HCT116 (cell line): ENCODE measurements around the gene SPRED2. TPM values are rescaled to one million over a fixed set of nuclear protein-coding genes. Genes with fewer than 3 reads are reported as not detected.

Source experiments
- ATAC-seq: fragments of 200-7000 bp; cut with Tn5 transposase; 2 replicates; pipeline ENCODE4 v1.9.1; 2020; ENCODE audit warnings: mild to moderate bottlenecking, moderate library complexity
- BruUV-seq: library from RNA; stranded (reverse); fragments of 400-500 nt; replicated peaks from 2 replicates; lab custom pipeline; 2021; lab: Mats Ljungman, UMichigan
- CTCF ChIA-PET: fragments of 300-600 bp; sonication (Branson Sonifier 250); formaldehyde crosslinking; loops from one replicate; lab custom pipeline; 2021; ENCODE audit warnings: antibody characterized with exemption; lab: Charles Lee
- POLR2A ChIA-PET: fragments of 300-600, 350-600 bp; sonication (Branson Sonifier 250); formaldehyde crosslinking; loops from one replicate; lab custom pipeline; 2021; ENCODE audit warnings: antibody characterized with exemption; lab: Charles Lee
- RAD21 ChIA-PET, 2 experiments: fragments of 300-600 bp; sonication (Branson Sonifier 250); formaldehyde crosslinking; loops; one replicate each; lab custom pipeline; 2023; ENCODE audit warnings: low total read pairs in 2 of 2; ENCODE audit not compliant: uncharacterized antibody in 2 of 2, unreplicated experiment in 2 of 2, low non-redundant PET in 1 of 2; lab: Charles Lee
- DNase-seq: peaks from one replicate; pipeline ENCODE4 v3.0.0-alpha.2; 2010; ENCODE audit warnings: low read depth, low spot score
- H2AFZ ChIP-seq: fragments of 200-600 bp; shearing (Covaris generic), sonication (generic); 2 replicates; pipeline ENCODE4 v1.6.1; 2017; ENCODE audit warnings: low read depth, mixed run types, mixed read lengths, antibody characterized with exemption, low read length; ENCODE audit not compliant: poor library complexity, severe bottlenecking
- H3K27ac ChIP-seq: 2 replicates; pipeline ENCODE4 v1.5.1; 2012; ENCODE audit warnings: low read depth, low read length
- H3K27me3 ChIP-seq: fragments of 200-600 bp; sonication (generic); 2 replicates; pipeline ENCODE4 v1.6.1; 2016; ENCODE audit warnings: mixed run types, low read length, mixed read lengths; ENCODE audit not compliant: insufficient read depth
- H3K36me3 ChIP-seq, 2 experiments: fragments of 200-500 bp in 1 of 2; fragments of 200-600 bp in 1 of 2; sonication (Bioruptor generic) in 1 of 2; sonication (generic) in 1 of 2; 2 replicates each; pipeline versions ENCODE4 v1.5.1 to v1.6.1; 2014 to 2016; ENCODE audit warnings: low read length in 2 of 2, inconsistent platforms in 1 of 2, mixed read lengths in 1 of 2, mixed run types in 1 of 2; ENCODE audit not compliant: insufficient read depth in 2 of 2, control insufficient read depth in 1 of 2
- H3K4me1 ChIP-seq, 2 experiments: fragments of 200-600 bp in 1 of 2; sonication (generic) in 1 of 2; 2 replicates each; pipeline versions ENCODE4 v1.5.1 to v1.6.1; 2012 to 2017; ENCODE audit warnings: low read length in 2 of 2, inconsistent platforms in 1 of 2, mild to moderate bottlenecking in 1 of 2, mixed read lengths in 1 of 2, mixed run types in 1 of 2, moderate library complexity in 1 of 2; ENCODE audit not compliant: insufficient read depth in 2 of 2, control insufficient read depth in 1 of 2
- H3K4me2 ChIP-seq: fragments of 200-600 bp; sonication (generic); 2 replicates; pipeline ENCODE4 v1.6.1; 2017; ENCODE audit warnings: mixed run types, low read length, mixed read lengths
- H3K4me3 ChIP-seq, 2 experiments: fragments of 200-600 bp in 1 of 2; sonication (generic) in 1 of 2; replicated peaks in 1 of 2; 2 replicates each; pipeline ENCODE4 v1.5.1; 2011 to 2016; ENCODE audit warnings: low read length in 2 of 2, control low read depth in 1 of 2, low read depth in 1 of 2, mild to moderate bottlenecking in 1 of 2, mixed read lengths in 1 of 2, mixed run types in 1 of 2
- H3K79me2 ChIP-seq: fragments of 200-600 bp; sonication (generic); 2 replicates; pipeline ENCODE4 v1.6.1; 2017; ENCODE audit warnings: mild to moderate bottlenecking, mixed run types, low read length, moderate library complexity, mixed read lengths; ENCODE audit not compliant: insufficient read depth
- H3K9ac ChIP-seq: fragments of 200-600 bp; sonication (generic); 2 replicates; pipeline ENCODE4 v1.6.1; 2016; ENCODE audit warnings: low read length, mixed read lengths
- H3K9me2 ChIP-seq: fragments of 200-600 bp; sonication (generic), shearing (Covaris generic); 2 replicates; pipeline ENCODE4 v1.6.1; 2017; ENCODE audit warnings: mixed run types, mild to moderate bottlenecking, moderate library complexity; ENCODE audit not compliant: insufficient read depth
- H3K9me3 ChIP-seq, 2 experiments: fragments of 200-500 bp in 1 of 2; fragments of 200-600 bp in 1 of 2; sonication (Bioruptor generic) in 1 of 2; sonication (generic) in 1 of 2; 2 replicates each; pipeline ENCODE4 v1.6.1; 2014 to 2017; ENCODE audit warnings: low read length in 2 of 2, mixed read lengths in 2 of 2, inconsistent platforms in 1 of 2, low read depth in 1 of 2, mild to moderate bottlenecking in 1 of 2, mixed run types in 1 of 2, moderate library complexity in 1 of 2; ENCODE audit not compliant: control insufficient read depth in 1 of 2, insufficient read depth in 1 of 2
- H4K20me1 ChIP-seq: fragments of 200-600 bp; sonication (generic), shearing (Covaris generic); 2 replicates; pipeline ENCODE4 v1.6.1; 2017; ENCODE audit warnings: mixed run types, mild to moderate bottlenecking, moderate library complexity; ENCODE audit not compliant: insufficient read depth
- FOSL1 ChIP-seq: IDR thresholded peaks from 2 replicates; pipeline ENCODE4 v1.6.1; 2012; ENCODE audit warnings: low read depth
- ZFX ChIP-seq: fragments of 450-650 bp; IDR thresholded peaks from 2 replicates; pipeline ENCODE4 v1.6.1; 2017
- ZNF274 ChIP-seq: fragments of 200-500 bp; sonication (Bioruptor generic); IDR thresholded peaks from 2 replicates; pipeline ENCODE4 v1.6.1; 2014; ENCODE audit warnings: mild to moderate bottlenecking, low read depth, low read length, inconsistent platforms
- intact Hi-C: fragments of 100-400 bp; cut with micrococcal nuclease; formaldehyde crosslinking; loops from 2 replicates; pipeline ENCODE4 v1.10.0; 2022
- total RNA-seq: library from RNA; stranded (reverse); gene quantifications from one replicate; pipeline ENCODE4 v1.2.1, GENCODE V29; 2021; ENCODE audit not compliant: unreplicated experiment
- TF ChIP-seq, protein P1 (sequence below): IDR thresholded peaks from 2 replicates; pipeline ENCODE4 v1.6.1; 2012

Gene SPRED2
- total RNA-seq, 1 experiment from 2014 or later = 62.6 TPM

DNA sequence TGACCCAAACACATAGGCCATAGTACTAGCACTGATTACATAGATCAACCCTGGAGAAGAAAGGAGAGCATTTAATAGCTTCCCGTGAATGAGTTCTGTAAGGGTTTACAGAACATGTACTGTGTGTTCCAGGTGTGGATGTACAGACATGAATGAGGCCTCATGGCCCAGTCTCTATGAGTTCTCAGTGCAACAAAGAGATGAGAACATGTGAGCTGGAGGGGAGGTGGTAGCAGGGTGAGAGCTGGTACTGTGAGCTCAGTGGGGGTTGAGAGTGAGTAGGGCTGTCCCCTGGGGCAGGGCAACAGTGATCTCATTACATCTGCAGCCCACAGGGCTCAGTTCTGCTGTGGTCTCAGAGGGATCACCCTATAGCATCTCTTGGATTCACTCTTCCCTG is 42.6 kb upstream of the SPRED2 start:
- RAD21 ChIA-PET = no interaction called here
- DNase-seq (no peak), ATAC-seq (no peak)
- Histone ChIP-seq H3K4me2 (no peak overlapping the region), H3K4me1 (no peaks in the 10 kb centered on the region), H3K4me3 (no peak overlapping the region), H3K9me3 (no peaks in the 10 kb centered on the region), H3K9ac (no peak overlapping the region), H3K27me3 (no peaks in the 10 kb centered on the region), H3K27ac (no peak overlapping the region), H3K9me2 (no peaks in the 10 kb centered on the region), H4K20me1 (no peaks in the 10 kb centered on the region), H3K79me2 (no peaks in the 10 kb centered on the region), H2AFZ (no peak overlapping the region), H3K36me3 (no peaks in the 10 kb centered on the region)
- POLR2A ChIA-PET = no interaction called here
- peak; percentile 49 for TF ChIP-seq ZNF274
- TF ChIP-seq ZFX = no peak; the same call in 1 of the 2 replicates
- CTCF ChIA-PET = no interaction called here
- intact Hi-C loops = no loop called here
- BruUV-seq = no TSS peak

DNA sequence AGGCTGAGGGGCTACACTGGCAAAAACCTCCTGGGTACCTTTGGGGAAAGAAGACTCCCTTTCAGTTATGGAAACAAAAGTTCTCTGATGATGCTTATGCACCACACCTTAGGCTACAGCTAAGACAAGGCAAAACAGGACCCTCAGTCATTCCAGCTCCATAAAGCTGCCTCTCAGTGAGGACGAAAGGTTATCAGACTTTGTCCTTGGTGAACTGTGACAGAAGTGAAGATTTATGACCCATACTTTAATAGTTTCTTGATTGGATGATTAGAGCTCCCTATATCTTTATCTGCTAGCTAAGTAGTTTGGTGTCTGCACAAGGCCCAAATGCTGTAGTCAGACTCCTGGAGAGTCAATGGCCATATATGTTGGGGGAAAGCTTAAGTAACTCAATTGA is 40.6 kb upstream of the SPRED2 start:
- H4K20me1 ChIP-seq = no peaks in the 10 kb centered on the region
- intact Hi-C loops = no loop called here
- no TSS peak for BruUV-seq

More for the DNA sequence above, 40.6 kb upstream of the SPRED2 start:
- Histone ChIP-seq H3K9ac (no peak overlapping the region), H2AFZ (no peak overlapping the region), H3K4me1 (no peaks in the 10 kb centered on the region), H3K4me2 (no peak overlapping the region), H3K79me2 (no peaks in the 10 kb centered on the region), H3K9me3 (no peaks in the 10 kb centered on the region), H3K9me2 (no peaks in the 10 kb centered on the region), H3K27ac (no peak overlapping the region), H3K27me3 (no peaks in the 10 kb centered on the region), H3K36me3 (no peaks in the 10 kb centered on the region), H3K4me3 (no peak overlapping the region)
- DNase-seq = no peak
- ATAC-seq = no peak
- TF ChIP-seq FOSL1 = no peak
- TF ChIP-seq, protein P1, sequence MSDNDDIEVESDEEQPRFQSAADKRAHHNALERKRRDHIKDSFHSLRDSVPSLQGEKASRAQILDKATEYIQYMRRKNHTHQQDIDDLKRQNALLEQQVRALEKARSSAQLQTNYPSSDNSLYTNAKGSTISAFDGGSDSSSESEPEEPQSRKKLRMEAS = no peak
- TF ChIP-seq ZFX = no peak
- POLR2A ChIA-PET = no interaction called here
- CTCF ChIA-PET = no interaction called here
- RAD21 ChIA-PET = no interaction called here
